ENCODE data around the gene CCDC32. TPM values are rescaled to one million over a fixed set of nuclear protein-coding genes. Genes with fewer than 3 reads are reported as not detected.

Gene CCDC32
- total and polyA plus RNA-seq, 2 donors (not counting 1 experiment from before 2014, with no cell fraction given), result 29.5 to 76.6 TPM

DNA sequence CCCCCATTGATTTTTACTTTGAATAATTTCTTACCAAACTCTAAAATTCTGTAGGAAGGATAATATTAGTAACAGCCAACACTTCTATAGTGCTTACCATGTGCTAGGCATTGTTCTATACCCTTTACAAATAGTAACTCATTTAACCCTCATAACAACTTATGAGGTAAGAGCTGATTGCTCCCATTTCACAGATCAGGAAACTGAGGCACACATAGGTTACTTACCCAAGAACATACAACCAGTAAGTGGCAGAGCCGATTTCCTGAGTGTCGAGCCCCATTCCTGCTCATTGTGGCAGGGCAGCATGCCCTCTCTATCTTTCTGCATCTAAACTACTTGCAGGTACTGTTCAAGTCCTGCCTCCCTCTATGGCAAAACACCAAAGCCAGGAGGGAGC, 9.0 kb downstream of the CCDC32 start:
- H3K9me3 Mint-ChIP-seq (ENCODE audit: insufficient read depth), result no peaks in the 10 kb centered on the region
- no peak overlapping the region for H2AFZ ChIP-seq (ENCODE audit: insufficient read depth, low read depth, low read length, poor library complexity, severe bottlenecking)
- H3K4me1 Mint-ChIP-seq, result peaks cover 87% of the 10 kb centered on the region
- TF ChIP-seq EZH2 (IDR thresholded peaks at IDR 0.05; ENCODE audit: borderline replicate concordance, insufficient read depth, low read depth, low read length, poor library complexity, severe bottlenecking) (no peak), CTCF (IDR thresholded peaks at IDR 0.05) (no peak)
- no peaks in the 10 kb centered on the region for H3K27me3 Mint-ChIP-seq
- peak overlapping the region in 1 of 5 experiments; percentile 7 for H3K4me3 ChIP-seq (ENCODE audit: control extremely low read depth in 1 of 5, extremely low read depth in 1 of 5, insufficient read depth in 1 of 5, low read depth in 2 of 5, low read length in 4 of 5)
- peak overlapping the region; percentile 68 for H3K4me2 ChIP-seq (replicated peaks; ENCODE audit: low read depth, low read length, poor library complexity, severe bottlenecking)
- POLR2A ChIA-PET, result interaction anchor here (0.5 to 0.6 kb wide), 2 partner anchors 10 to 124 kb away, joined by 4 to 6 read pairs; no protein-coding TSS in a partner anchor
- H3K4me1 ChIP-seq (ENCODE audit: control insufficient read depth in 2 of 2, insufficient read depth in 2 of 2, low read length in 2 of 2), result peaks cover 95 to 97% of the 10 kb centered on the region in 2 donors
- H3K9ac ChIP-seq (ENCODE audit: low read length), result peak overlapping the region; percentile 54
- peaks cover 9 to 52% of the 10 kb centered on the region in 2 experiments for H3K36me3 ChIP-seq (replicated peaks in 1 of 2; ENCODE audit: control extremely low read depth in 1 of 2, control insufficient read depth in 1 of 2, extremely low read depth in 1 of 2, insufficient read depth in 2 of 2, low read length in 1 of 2)
- peaks cover 89% of the 10 kb centered on the region for H3K79me2 ChIP-seq (ENCODE audit: control insufficient read depth, insufficient read depth, low read length)
- ATAC-seq (ENCODE audit: low read depth) (no peak), DNase-seq (no peak)
- no peaks in the 10 kb centered on the region for H3K9me3 ChIP-seq (ENCODE audit: control extremely low read depth in 1 of 3, control insufficient read depth in 2 of 3, insufficient read depth in 1 of 3, low read length in 2 of 3)
- intact Hi-C loops (cut with micrococcal nuclease), result loop anchor here (10.0 kb wide), 1 partner anchor 461 kb away; no protein-coding TSS in a partner anchor
- peak overlapping the region; percentile 87 for H3K4me3 Mint-ChIP-seq
- H4K20me1 ChIP-seq (ENCODE audit: control insufficient read depth, insufficient read depth, low read length, poor library complexity, severe bottlenecking), result no peaks in the 10 kb centered on the region
- H3K27ac ChIP-seq (ENCODE audit: low read length in 2 of 2), result peak overlapping the region; percentile 3 to 86
- H3K27me3 ChIP-seq (replicated peaks in 1 of 4; ENCODE audit: control extremely low read depth in 1 of 4, control insufficient read depth in 3 of 4, insufficient read depth in 4 of 4, low read length in 3 of 4), result no peaks in the 10 kb centered on the region
- CTCF ChIA-PET, result interaction anchor here (2.6 kb wide), 1 partner anchor 13 kb away, joined by 7 read pairs; the partner anchor contains the start of gene RPUSD2
- H3K27ac Mint-ChIP-seq, result peak overlapping the region; percentile 99
- WGBS (ENCODE audit: insufficient coverage), result 95% methylated on average over 2 of the region's 2 CpGs

DNA sequence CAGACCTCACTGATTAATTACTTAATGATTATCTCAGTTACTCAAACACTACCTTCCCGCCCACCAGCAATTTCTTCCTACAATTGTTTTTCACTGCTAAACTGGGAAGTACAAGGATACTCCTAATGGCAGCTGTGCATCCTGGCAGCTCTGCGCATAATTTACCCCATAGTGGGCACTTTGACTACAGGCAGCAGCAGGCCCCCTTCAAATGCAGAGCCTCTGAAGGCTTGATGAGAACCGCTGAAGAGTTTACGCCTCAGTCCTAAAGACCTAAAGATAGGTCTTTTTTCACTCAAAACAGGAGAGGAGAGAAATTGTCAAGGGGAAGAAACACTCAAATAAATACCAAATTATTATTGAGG, 10.7 kb downstream of the CCDC32 start:
- H3K9me3 Mint-ChIP-seq (ENCODE audit: insufficient read depth), result no peaks in the 10 kb centered on the region
- CTCF ChIA-PET, result interaction anchor here (0.8 to 2.2 kb wide), 10 partner anchors 9 to 228 kb away, joined by 3 to 12 read pairs (median 4); no protein-coding TSS in a partner anchor
- peak overlapping the region; percentile 99 for H3K27ac Mint-ChIP-seq
- WGBS (ENCODE audit: insufficient coverage), result 74% methylated on average over 2 of the region's 4 CpGs
- TF ChIP-seq EZH2 (IDR thresholded peaks at IDR 0.05; ENCODE audit: borderline replicate concordance, insufficient read depth, low read depth, low read length, poor library complexity, severe bottlenecking) (no peak), CTCF (IDR thresholded peaks at IDR 0.05) (no peak)
- peaks cover 91% of the 10 kb centered on the region for H3K4me1 Mint-ChIP-seq
- intact Hi-C loops (cut with micrococcal nuclease), result loop anchor here (5.0 to 10.0 kb wide), 2 partner anchors 38 to 459 kb away; partner anchors contain the start of gene KNL1
- no peaks in the 10 kb centered on the region for H3K27me3 Mint-ChIP-seq
- peak overlapping the region; percentile 87 for H3K4me3 Mint-ChIP-seq
- Histone ChIP-seq H3K9ac (ENCODE audit: low read length) (peak overlapping the region; percentile 54), H3K36me3 (replicated peaks in 1 of 2; ENCODE audit: control extremely low read depth in 1 of 2, control insufficient read depth in 1 of 2, extremely low read depth in 1 of 2, insufficient read depth in 2 of 2, low read length in 1 of 2) (peaks cover 9 to 54% of the 10 kb centered on the region in 2 experiments), H3K27me3 (replicated peaks in 1 of 4; ENCODE audit: control extremely low read depth in 1 of 4, control insufficient read depth in 3 of 4, insufficient read depth in 4 of 4, low read length in 3 of 4) (no peaks in the 10 kb centered on the region), H2AFZ (ENCODE audit: insufficient read depth, low read depth, low read length, poor library complexity, severe bottlenecking) (peak overlapping the region; percentile 19), H3K4me1 (ENCODE audit: control insufficient read depth in 2 of 2, insufficient read depth in 2 of 2, low read length in 2 of 2) (peaks cover 96 to 98% of the 10 kb centered on the region in 2 donors), H3K4me2 (replicated peaks; ENCODE audit: low read depth, low read length, poor library complexity, severe bottlenecking) (peak overlapping the region; percentile 68), H4K20me1 (ENCODE audit: control insufficient read depth, insufficient read depth, low read length, poor library complexity, severe bottlenecking) (no peaks in the 10 kb centered on the region), H3K4me3 (ENCODE audit: control extremely low read depth in 1 of 5, extremely low read depth in 1 of 5, insufficient read depth in 1 of 5, low read depth in 2 of 5, low read length in 4 of 5) (peak overlapping the region; percentile 25 to 62 (median 59)), H3K79me2 (ENCODE audit: control insufficient read depth, insufficient read depth, low read length) (peaks cover 77% of the 10 kb centered on the region), H3K9me3 (ENCODE audit: control extremely low read depth in 1 of 3, control insufficient read depth in 2 of 3, insufficient read depth in 1 of 3, low read length in 2 of 3) (no peaks in the 10 kb centered on the region), H3K27ac (ENCODE audit: low read length in 2 of 2) (peak overlapping the region; percentile 67 to 86)
- no peak for DNase-seq
- POLR2A ChIA-PET, result interaction anchor here (1.0 to 2.8 kb wide), 4 partner anchors 11 to 216 kb away, joined by 3 to 9 read pairs (median 4); partner anchors contain the start of genes C15orf62, CCDC32 and RPUSD2
- ATAC-seq (ENCODE audit: low read depth), result no peak
